IMR-90 (cell line): Measurements from ENCODE around the gene ARHGAP24. TPM values are rescaled to one million over a fixed set of nuclear protein-coding genes. Genes with fewer than 3 reads are reported as not detected.

Experiments
- ATAC-seq: fragments of 200-7000 bp; cut with Tn5 transposase; 2 replicates; pipeline ENCODE4 v1.9.1; 2020; ENCODE audit warnings: low read depth, mild to moderate bottlenecking, moderate library complexity
- BruUV-seq: library from RNA; stranded (reverse); fragments of 400-500 nt; replicated peaks from 2 replicates; lab custom pipeline; 2021; lab: Mats Ljungman, UMichigan
- CTCF ChIA-PET: fragments of 300-600 bp; formaldehyde crosslinking; extraction: SDS; loops from one replicate; lab custom pipeline; 2021; ENCODE audit warnings: antibody characterized with exemption; lab: Yijun Ruan, JAX
- POLR2A ChIA-PET: fragments of 300-600 bp; sonication (Branson Sonifier 250); formaldehyde crosslinking; loops from one replicate; lab custom pipeline; 2022; ENCODE audit warnings: antibody characterized with exemption; ENCODE audit not compliant: unreplicated experiment; lab: Charles Lee
- DNase-seq: peaks from one replicate; pipeline ENCODE4 v3.0.0; 2013
- H2AFZ ChIP-seq: replicated peaks from 2 replicates; pipeline ENCODE3; 2013; ENCODE audit warnings: low read length, mild to moderate bottlenecking; ENCODE audit not compliant: poor library complexity
- H2AK5ac ChIP-seq: 2 replicates; pipeline ENCODE4 v1.6.1; 2013; ENCODE audit warnings: low read depth, low read length, inconsistent platforms
- H2AK9ac ChIP-seq: replicated peaks from 2 replicates; pipeline ENCODE3; 2013; ENCODE audit warnings: mild to moderate bottlenecking, low read depth, low read length, moderate library complexity; ENCODE audit not compliant: poor library complexity
- H2BK120ac ChIP-seq: 2 replicates; pipeline ENCODE4 v1.6.1; 2013; ENCODE audit warnings: low read depth, low read length, inconsistent platforms
- H2BK15ac ChIP-seq: 3 replicates; pipeline ENCODE4 v1.6.1; 2013; ENCODE audit warnings: low read depth, low read length, inconsistent platforms
- H2BK20ac ChIP-seq: 2 replicates; pipeline ENCODE4 v1.6.1; 2013; ENCODE audit warnings: low read depth, mild to moderate bottlenecking, inconsistent platforms, low read length, moderate library complexity
- H2BK5ac ChIP-seq: 2 replicates; pipeline ENCODE4 v1.6.1; 2013; ENCODE audit warnings: mild to moderate bottlenecking, low read depth, low read length, inconsistent platforms; ENCODE audit not compliant: poor library complexity, severe bottlenecking
- H3K14ac ChIP-seq: replicated peaks from 2 replicates; pipeline ENCODE4 v1.6.1; 2013; ENCODE audit warnings: low read depth, low read length, inconsistent platforms
- H3K18ac ChIP-seq: 2 replicates; pipeline ENCODE4 v1.6.1; 2013; ENCODE audit warnings: low read depth, low read length, control low read depth
- H3K23ac ChIP-seq: 2 replicates; pipeline ENCODE4 v1.6.1; 2013; ENCODE audit warnings: low read depth, low read length, inconsistent platforms
- H3K27ac ChIP-seq: 2 replicates; pipeline ENCODE4 v1.5.1; 2013; ENCODE audit warnings: mild to moderate bottlenecking, control low read depth, low read length; ENCODE audit not compliant: insufficient read depth
- H3K27me3 ChIP-seq: 2 replicates; pipeline ENCODE4 v1.6.1; 2013; ENCODE audit warnings: low read length; ENCODE audit not compliant: control insufficient read depth, insufficient read depth
- H3K36me3 ChIP-seq: 2 replicates; pipeline ENCODE4 v1.6.1; 2013; ENCODE audit warnings: low read length, mixed read lengths; ENCODE audit not compliant: control insufficient read depth, insufficient read depth
- H3K4ac ChIP-seq: 2 replicates; pipeline ENCODE4 v1.6.1; 2013; ENCODE audit warnings: low read depth, low read length, inconsistent platforms
- H3K4me1 ChIP-seq: 2 replicates; pipeline ENCODE4 v1.6.1; 2013; ENCODE audit warnings: low read length, mixed read lengths; ENCODE audit not compliant: control insufficient read depth, insufficient read depth
- H3K4me2 ChIP-seq: 2 replicates; pipeline ENCODE4 v1.6.1; 2013; ENCODE audit warnings: low read depth, mild to moderate bottlenecking, control low read depth, low read length, moderate library complexity
- H3K4me3 ChIP-seq: 2 replicates; pipeline ENCODE4 v1.5.1; 2013; ENCODE audit warnings: low read depth, mild to moderate bottlenecking, control low read depth, low read length, moderate library complexity; ENCODE audit not compliant: insufficient read depth
- H3K56ac ChIP-seq: 2 replicates; pipeline ENCODE4 v1.6.1; 2013; ENCODE audit warnings: low read length, inconsistent platforms; ENCODE audit not compliant: insufficient read depth; ENCODE audit errors: extremely low read depth
- H3K79me1 ChIP-seq, 2 experiments: 2 replicates each; pipeline ENCODE4 v1.6.1; 2013; ENCODE audit warnings: low read length in 2 of 2, inconsistent platforms in 1 of 2, low read depth in 1 of 2
- H3K9ac ChIP-seq: 2 replicates; pipeline ENCODE4 v1.6.1; 2013; ENCODE audit warnings: low read depth, low read length, control low read depth
- H3K9me1 ChIP-seq: 2 replicates; pipeline ENCODE4 v1.6.1; 2013; ENCODE audit warnings: low read length, inconsistent platforms; ENCODE audit not compliant: insufficient read depth
- H3K9me3 ChIP-seq: 2 replicates; pipeline ENCODE4 v1.6.1; 2013; ENCODE audit warnings: low read length; ENCODE audit not compliant: control insufficient read depth, insufficient read depth
- H4K20me1 ChIP-seq: 2 replicates; pipeline ENCODE4 v1.6.1; 2013; ENCODE audit warnings: low read length, inconsistent platforms; ENCODE audit not compliant: insufficient read depth
- H4K5ac ChIP-seq: 2 replicates; pipeline ENCODE4 v1.6.1; 2013; ENCODE audit warnings: mild to moderate bottlenecking, low read depth, low read length, control low read depth
- H4K8ac ChIP-seq, 2 experiments: 2 replicates each; pipeline ENCODE4 v1.6.1; 2013; ENCODE audit warnings: low read depth in 2 of 2, low read length in 2 of 2, control low read depth in 1 of 2, inconsistent platforms in 1 of 2
- H4K91ac ChIP-seq: 2 replicates; pipeline ENCODE4 v1.6.1; 2013; ENCODE audit warnings: low read depth, low read length, inconsistent platforms; ENCODE audit not compliant: insufficient read depth
- CHD1 ChIP-seq: IDR thresholded peaks from 2 replicates; pipeline ENCODE4 v1.6.1; 2012; ENCODE audit warnings: low read depth, low read length, improper control_type of control experiment
- NFE2L2 ChIP-seq: fragments of 150-350 bp; IDR thresholded peaks from 2 replicates; pipeline ENCODE4 v1.6.1; 2016; ENCODE audit warnings: low read depth, mild to moderate bottlenecking, low read length
- POLR2A ChIP-seq: IDR thresholded peaks from 2 replicates; pipeline ENCODE4 v1.6.1; 2012; ENCODE audit warnings: mild to moderate bottlenecking, low read depth, low read length
- SMC3 ChIP-seq: fragments of 150-350 bp; IDR thresholded peaks from 2 replicates; pipeline ENCODE4 v1.6.1; 2016; ENCODE audit warnings: low read depth, mild to moderate bottlenecking, antibody characterized with exemption, low read length, moderate library complexity
- WGBS, 2 experiments: methylation state at CpG; one replicate each; pipeline versions ENCODE4 v1.1.5 to v1.1.7; 2013; ENCODE audit warnings: missing lambda C conversion rate in 2 of 2; ENCODE audit not compliant: insufficient read length in 1 of 2; ENCODE audit errors: extremely low coverage in 2 of 2; 5-methylcytosine and 5-hydroxymethylcytosine counted together
- dilution Hi-C: fragments of 300-500 bp; cut with HindIII; formaldehyde crosslinking; loops from one replicate; pipeline ENCODE4 v1.14.3; 2018; ENCODE audit warnings: low sequenced_read_pairs; ENCODE audit not compliant: unreplicated experiment
- in situ Hi-C: fragments of 300-500 bp; cut with MboI; formaldehyde crosslinking; loops from 3 replicates; pipeline ENCODE4 v1.14.3; 2019; ENCODE audit warnings: low sequenced_read_pairs, inconsistent platforms, mixed read lengths
- intact Hi-C: fragments of 100-400 bp; cut with micrococcal nuclease; formaldehyde crosslinking; loops from 2 replicates; pipeline ENCODE4 v1.10.0; 2022
- polyA plus RNA-seq, 3 experiments: library from polyadenylated mRNA; depleted of rRNA; stranded (reverse); fragments of >200 nt; gene quantifications; 2 replicates each; pipeline ENCODE4 v1.2.3, GENCODE V29; 2012; ENCODE audit warnings: low replicate concordance in 1 of 3
- total RNA-seq: library from RNA; depleted of rRNA; stranded (reverse); fragments of >200 nt; gene quantifications from 2 replicates; pipeline ENCODE4 v1.2.3, GENCODE V29; 2012

Gene ARHGAP24
- total and polyA plus RNA-seq, 2 of the 4 experiments (the other 2 are of a cell fraction) = 11.9 to 24.0 TPM

DNA sequence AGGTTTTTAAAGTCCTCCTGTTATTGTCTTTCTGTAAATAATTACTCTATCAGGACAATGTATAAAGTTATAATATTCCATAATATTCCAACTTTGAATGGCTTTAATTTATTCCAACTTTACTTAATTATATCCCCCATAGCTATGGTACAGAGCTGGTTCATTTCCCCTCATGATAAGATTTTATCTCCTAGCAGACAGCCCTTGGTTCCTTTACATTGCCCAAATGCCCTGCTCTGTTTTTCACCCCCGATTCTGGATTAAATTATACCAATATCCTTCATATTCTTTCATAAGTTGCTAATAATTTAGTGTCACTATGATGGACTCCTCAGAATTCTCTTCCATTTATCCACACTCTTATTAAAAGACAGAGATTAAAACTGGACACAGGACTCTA lies 544.4 kb downstream of the ARHGAP24 start:
- H4K8ac ChIP-seq = no peak overlapping the region
- ATAC-seq (no peak), DNase-seq (no peak)
- CTCF ChIA-PET = no interaction called here
- H3K36me3 ChIP-seq = 0 out of 2 replicates have a peak, but pooled peaks cover 1% of the 10 kb centered on the region
- BruUV-seq = no TSS peak
- no peaks in the 10 kb centered on the region for H3K27me3 ChIP-seq
- TF ChIP-seq CHD1 (no peak), SMC3 (no peak), POLR2A (no peak), NFE2L2 (no peak)
- no peak overlapping the region for H4K5ac ChIP-seq
- no peak overlapping the region for H3K4me3 ChIP-seq
- H2BK20ac ChIP-seq = no peak overlapping the region
- no peaks in the 10 kb centered on the region for H3K4me1 ChIP-seq
- H3K9me3 ChIP-seq = no peaks in the 10 kb centered on the region
- no peak overlapping the region for H3K9ac ChIP-seq
- no peak overlapping the region for H3K23ac ChIP-seq
- no peaks in the 10 kb centered on the region for H4K20me1 ChIP-seq
- dilution Hi-C loops = no loop called here
- H2BK15ac ChIP-seq = no peak overlapping the region
- no peak overlapping the region for H2BK120ac ChIP-seq
- no CpG with 5 or more reads among the region's 1 CpG for WGBS, 2 experiments
- H3K9me1 ChIP-seq = no peaks in the 10 kb centered on the region; the same call in 1 of the 2 replicates
- intact Hi-C loops = no loop called here
- no peak overlapping the region for H3K14ac ChIP-seq
- no peak overlapping the region for H3K4me2 ChIP-seq
- POLR2A ChIA-PET = no interaction called here
- no peak overlapping the region for H2AK9ac ChIP-seq
- no peak overlapping the region for H2BK5ac ChIP-seq
- no peak overlapping the region for H3K18ac ChIP-seq
- no peak overlapping the region for H3K4ac ChIP-seq
- in situ Hi-C loops = no loop called here
- no peak overlapping the region for H3K27ac ChIP-seq
- no peak overlapping the region for H4K91ac ChIP-seq
- H3K79me1 ChIP-seq = no peaks in the 10 kb centered on the region
- no peak overlapping the region for H3K56ac ChIP-seq
- H2AFZ ChIP-seq = no peak overlapping the region
- no peak overlapping the region for H2AK5ac ChIP-seq
